ENCODE measurements around the gene LPIN1. TPM values are rescaled to one million over a fixed set of nuclear protein-coding genes. Genes with fewer than 3 reads are reported as not detected.

Gene LPIN1
- total RNA-seq, 1 experiment from 2014 or later = 19.4 TPM

DNA sequence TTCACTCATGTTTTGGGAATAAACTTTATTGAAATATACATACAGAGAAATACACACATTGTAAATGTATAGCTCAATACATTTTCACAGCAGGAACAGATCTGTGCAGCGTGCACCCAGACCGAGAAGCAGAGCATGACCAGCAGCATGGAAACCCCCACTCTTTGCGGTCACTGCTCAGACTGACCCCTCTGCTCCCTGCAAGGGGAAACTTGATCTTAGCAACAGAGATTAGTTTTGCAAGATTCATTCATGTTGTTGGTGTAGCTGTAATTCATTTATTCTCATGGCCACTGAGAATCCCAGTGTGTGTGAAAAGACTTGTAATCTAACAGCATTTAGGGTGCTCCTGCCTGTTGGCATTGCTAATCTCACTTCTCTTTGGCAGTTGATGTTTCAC is 35.2 kb downstream of the LPIN1 start:
- Histone ChIP-seq H3K4me3 (no peak overlapping the region), H3K9me3 (replicated peaks) (no peaks in the 10 kb centered on the region), H3K4me1 (replicated peaks) (peaks cover 5% of the 10 kb centered on the region; the same call in 1 of the 2 replicates), H3K36me3 (peaks cover 62% of the 10 kb centered on the region), H3K27ac (no peak overlapping the region), H3K27me3 (replicated peaks) (no peaks in the 10 kb centered on the region)
- DNase-seq (ENCODE audit: low read depth in 1 of 2, low spot score in 2 of 2) = no peak

DNA sequence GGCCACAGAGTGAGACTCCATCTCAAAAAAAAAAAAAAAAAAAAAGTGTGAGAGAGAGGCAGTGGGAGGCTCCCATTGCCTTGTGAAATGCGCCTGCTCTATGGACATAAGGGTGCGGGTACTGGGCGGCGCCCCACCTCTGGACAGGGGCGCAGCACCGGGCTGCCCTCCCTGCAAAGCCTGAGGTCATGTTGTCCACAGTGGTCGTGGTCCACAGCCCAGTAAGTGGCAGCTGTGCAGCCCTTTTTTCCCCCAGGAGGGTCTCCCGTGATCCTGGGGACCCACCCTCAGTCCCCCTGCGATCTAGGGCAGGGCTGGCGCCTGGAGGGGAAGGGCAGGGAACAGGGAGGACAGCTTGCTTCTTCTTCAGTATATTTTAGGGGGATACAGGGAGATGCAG is 37.8 kb downstream of the LPIN1 start:
- Histone ChIP-seq H3K9me3 (replicated peaks) (no peaks in the 10 kb centered on the region), H3K4me3 (no peak overlapping the region), H3K4me1 (replicated peaks) (peaks cover 5% of the 10 kb centered on the region; the same call in 1 of the 2 replicates), H3K36me3 (peaks cover 76% of the 10 kb centered on the region), H3K27me3 (replicated peaks) (no peaks in the 10 kb centered on the region), H3K27ac (no peak overlapping the region)
- DNase-seq (ENCODE audit: low read depth in 1 of 2, low spot score in 2 of 2) = no peak

DNA sequence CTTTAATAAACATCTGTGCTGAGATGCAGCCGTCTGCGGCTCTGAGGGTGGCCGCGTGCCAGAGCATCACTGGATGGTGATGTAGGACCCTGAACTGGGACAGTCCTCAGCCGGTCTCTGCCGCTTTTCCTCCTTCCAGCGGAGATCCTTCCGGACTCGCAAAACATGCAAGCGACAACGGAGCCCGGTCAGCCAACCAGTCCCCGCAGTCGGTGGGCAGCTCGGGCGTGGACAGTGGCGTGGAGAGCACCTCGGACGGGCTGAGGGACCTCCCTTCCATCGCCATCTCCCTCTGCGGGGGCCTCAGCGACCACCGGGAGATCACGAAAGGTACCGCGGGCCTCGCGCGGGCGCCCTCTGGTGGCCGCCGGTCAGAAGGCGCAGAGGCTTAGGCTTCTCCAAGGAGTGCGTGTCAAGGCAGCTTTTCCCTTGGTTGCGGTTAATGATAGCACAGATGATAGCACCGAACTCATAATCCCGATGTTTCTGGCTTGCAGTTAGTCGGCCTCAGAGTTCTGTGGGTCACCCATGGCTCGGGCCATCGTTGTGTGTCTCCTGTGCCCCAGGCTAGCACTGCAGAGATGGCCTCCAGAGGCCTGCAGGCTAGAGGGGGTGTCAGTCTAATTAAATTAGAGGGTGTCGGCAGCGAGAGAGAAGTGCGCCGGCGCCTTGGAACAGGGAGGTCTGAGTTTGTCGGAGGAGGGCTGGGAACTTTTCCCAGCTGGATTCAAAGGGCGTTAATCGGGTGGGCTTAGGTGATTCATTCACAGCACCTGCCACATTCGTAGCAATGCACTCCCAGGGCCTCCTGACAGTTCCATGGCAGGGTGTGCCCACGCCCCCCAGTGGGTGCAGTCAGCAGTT is 38.5 kb downstream of the LPIN1 start:
- Histone ChIP-seq H3K27me3 (replicated peaks) (no peaks in the 10 kb centered on the region), H3K4me3 (no peak overlapping the region), H3K4me1 (replicated peaks) (peaks cover 5% of the 10 kb centered on the region; the same call in 1 of the 2 replicates), H3K9me3 (replicated peaks) (no peaks in the 10 kb centered on the region), H3K27ac (no peak overlapping the region), H3K36me3 (peaks cover 75% of the 10 kb centered on the region)
- peak in 1 of 2 experiments; percentile 33 for DNase-seq (ENCODE audit: low read depth in 1 of 2, low spot score in 2 of 2)

DNA sequence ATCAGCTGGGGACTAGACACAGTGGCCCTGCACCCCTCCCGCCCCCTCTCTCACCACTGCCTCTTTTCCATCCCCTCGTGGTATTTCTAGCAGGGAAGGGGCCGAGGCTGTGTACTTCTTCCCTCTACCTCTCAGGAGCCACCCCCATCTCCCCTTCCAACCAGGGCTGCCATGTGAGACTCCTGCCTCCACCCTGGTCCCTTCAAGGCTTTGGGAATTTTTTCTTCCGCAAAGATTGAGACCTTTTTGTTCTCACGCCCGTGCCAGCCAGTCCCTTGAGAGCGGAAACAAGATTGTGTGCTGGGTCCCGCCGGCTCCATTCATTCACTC is 39.1 kb downstream of the LPIN1 start:
- Histone ChIP-seq H3K9me3 (replicated peaks) (no peaks in the 10 kb centered on the region), H3K27ac (no peak overlapping the region), H3K4me3 (no peak overlapping the region), H3K4me1 (replicated peaks) (peaks cover 5% of the 10 kb centered on the region; the same call in 1 of the 2 replicates), H3K36me3 (peaks cover 75% of the 10 kb centered on the region), H3K27me3 (replicated peaks) (no peaks in the 10 kb centered on the region)
- DNase-seq (ENCODE audit: low read depth in 1 of 2, low spot score in 2 of 2) = no peak

DNA sequence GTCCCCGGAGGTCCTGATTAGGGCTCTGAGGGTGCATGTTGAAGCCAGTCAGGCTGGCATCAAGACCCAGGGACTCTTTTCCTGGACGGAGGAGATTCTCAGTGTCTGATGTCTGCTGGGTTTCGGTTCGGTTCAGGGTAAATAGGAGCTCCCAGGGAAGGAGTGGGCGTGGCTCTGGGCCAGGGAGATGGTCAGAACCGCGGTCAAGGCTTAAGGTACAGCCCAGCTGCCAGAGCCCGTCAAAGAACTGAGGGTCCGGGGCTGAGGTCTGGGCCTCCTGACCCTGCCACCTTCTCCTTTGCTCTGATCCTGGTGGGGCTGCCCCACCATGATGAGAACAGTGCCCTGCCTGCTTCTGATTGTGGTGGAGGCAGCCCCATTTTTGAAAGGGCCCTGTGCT is 39.8 kb downstream of the LPIN1 start:
- no peak overlapping the region for H3K4me3 ChIP-seq
- no peak for DNase-seq (ENCODE audit: low read depth in 1 of 2, low spot score in 2 of 2)
- H3K36me3 ChIP-seq = peaks cover 78% of the 10 kb centered on the region
- H3K27me3 ChIP-seq (replicated peaks) = no peaks in the 10 kb centered on the region
- no peaks in the 10 kb centered on the region for H3K9me3 ChIP-seq (replicated peaks)
- H3K4me1 ChIP-seq (replicated peaks) = peaks cover 5% of the 10 kb centered on the region; the same call in 1 of the 2 replicates
- H3K27ac ChIP-seq = no peak overlapping the region

DNA sequence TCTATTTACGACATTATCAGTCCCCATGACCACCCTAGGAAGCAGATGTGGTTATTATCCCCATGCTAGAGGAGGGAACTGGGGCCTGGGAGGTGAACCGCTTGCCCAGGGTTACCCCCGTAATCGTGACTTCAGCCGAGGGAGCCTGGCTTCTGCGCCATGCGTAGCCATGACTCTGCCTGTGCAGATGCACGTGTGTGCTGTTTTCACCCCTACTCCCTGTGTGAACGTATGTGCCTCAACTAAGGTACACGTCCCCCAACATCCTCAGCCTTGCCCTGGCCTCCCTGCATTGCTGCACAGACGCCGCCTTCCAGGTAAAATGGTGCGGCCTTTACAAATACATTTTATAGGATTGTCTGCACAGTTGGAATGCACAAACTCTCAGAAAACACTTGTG is 40.2 kb downstream of the LPIN1 start:
- Histone ChIP-seq H3K4me1 (replicated peaks) (peaks cover 5% of the 10 kb centered on the region; the same call in 1 of the 2 replicates), H3K36me3 (peaks cover 75% of the 10 kb centered on the region), H3K9me3 (replicated peaks) (no peaks in the 10 kb centered on the region), H3K27ac (no peak overlapping the region), H3K27me3 (replicated peaks) (no peaks in the 10 kb centered on the region), H3K4me3 (no peak overlapping the region)
- no peak for DNase-seq (ENCODE audit: low read depth in 1 of 2, low spot score in 2 of 2)

DNA sequence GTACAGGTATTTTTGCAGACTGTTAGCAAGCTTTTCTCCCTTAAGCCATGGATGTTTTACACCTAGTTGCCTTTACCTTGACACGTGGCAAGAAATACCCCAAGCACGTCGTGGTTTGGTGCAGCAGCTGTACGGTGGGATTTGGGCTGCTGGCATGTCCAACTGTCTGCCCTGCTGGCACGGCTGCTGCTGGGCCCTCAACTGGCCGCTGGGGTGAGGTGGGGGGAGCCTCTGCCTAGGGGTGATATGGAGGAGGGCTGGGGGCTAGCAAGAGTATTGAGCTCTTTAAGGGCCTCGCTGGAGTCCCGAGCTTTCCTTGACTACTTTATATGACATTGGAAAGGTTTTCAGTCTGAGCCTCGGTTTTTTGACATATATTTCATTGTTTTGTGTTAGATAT is 41.6 kb downstream of the LPIN1 start:
- no peak overlapping the region for H3K27ac ChIP-seq
- H3K27me3 ChIP-seq (replicated peaks) = no peaks in the 10 kb centered on the region
- peaks cover 5% of the 10 kb centered on the region; the same call in 1 of the 2 replicates for H3K4me1 ChIP-seq (replicated peaks)
- peaks cover 77% of the 10 kb centered on the region for H3K36me3 ChIP-seq
- H3K9me3 ChIP-seq (replicated peaks) = no peaks in the 10 kb centered on the region
- H3K4me3 ChIP-seq = no peak overlapping the region
- DNase-seq (ENCODE audit: low read depth in 1 of 2, low spot score in 2 of 2) = peak in 1 of 2 experiments; percentile 16

DNA sequence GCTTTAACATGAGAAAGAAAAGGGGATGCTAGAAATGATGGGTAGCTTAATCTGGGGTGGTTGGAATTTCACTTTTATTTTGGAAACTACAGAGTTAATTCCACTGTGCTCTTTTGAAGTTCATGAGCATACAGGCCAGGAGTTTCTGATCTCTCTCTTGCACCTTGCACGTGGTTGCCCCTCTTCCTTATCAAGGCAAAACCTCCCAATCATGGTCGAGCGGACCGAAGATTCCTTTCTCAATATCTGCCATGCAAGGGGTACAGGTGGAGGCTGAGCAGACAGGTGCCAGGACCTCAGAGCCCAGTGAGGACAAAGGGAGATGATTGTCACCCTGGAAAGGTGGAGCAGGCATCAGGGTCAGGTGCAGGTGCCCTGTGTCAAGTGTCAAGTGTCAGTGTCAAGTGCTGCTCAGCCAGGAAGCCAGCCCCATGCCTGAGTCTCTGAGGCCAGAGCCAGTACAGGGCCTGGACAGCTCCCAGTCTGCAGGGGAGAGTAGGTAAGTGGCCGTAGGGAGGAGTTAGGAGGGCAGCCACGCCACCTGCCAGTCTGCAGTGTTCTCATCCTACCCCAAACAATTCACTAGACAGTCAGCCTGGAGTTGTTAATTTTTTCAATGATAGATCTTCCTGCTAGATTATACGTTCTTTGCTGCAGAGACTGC is 42.2 kb downstream of the LPIN1 start:
- H3K9me3 ChIP-seq (replicated peaks) = no peaks in the 10 kb centered on the region
- no peaks in the 10 kb centered on the region for H3K27me3 ChIP-seq (replicated peaks)
- no peak overlapping the region for H3K4me3 ChIP-seq
- H3K27ac ChIP-seq = no peak overlapping the region
- DNase-seq (ENCODE audit: low read depth in 1 of 2, low spot score in 2 of 2) = peak in 1 of 2 experiments; percentile 32
- H3K4me1 ChIP-seq (replicated peaks) = peaks cover 5% of the 10 kb centered on the region; the same call in 1 of the 2 replicates
- H3K36me3 ChIP-seq = peaks cover 80% of the 10 kb centered on the region

DNA sequence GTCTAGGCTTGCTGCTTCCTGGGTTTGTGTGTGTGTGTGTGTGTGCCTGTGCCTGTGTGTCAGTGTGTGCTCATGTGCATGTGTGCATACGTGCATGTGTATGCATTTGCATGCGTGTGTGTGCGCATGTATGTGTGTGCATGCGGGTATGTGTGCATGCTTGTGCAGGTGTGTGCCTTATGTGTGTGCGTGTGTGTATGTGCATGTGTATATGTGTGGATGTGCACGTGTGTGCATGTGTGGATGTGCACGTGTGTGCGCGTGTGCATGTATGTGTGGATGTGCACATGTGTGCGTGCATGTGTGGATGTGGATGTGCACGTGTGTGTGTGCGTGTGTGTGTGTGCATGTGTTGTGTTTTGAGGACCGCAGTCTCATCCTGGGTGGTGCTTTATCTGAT is 42.8 kb downstream of the LPIN1 start:
- no peak for DNase-seq (ENCODE audit: low read depth in 1 of 2, low spot score in 2 of 2)
- Histone ChIP-seq H3K4me3 (no peak overlapping the region), H3K4me1 (replicated peaks) (peaks cover 5% of the 10 kb centered on the region; the same call in 1 of the 2 replicates), H3K9me3 (replicated peaks) (no peaks in the 10 kb centered on the region), H3K27ac (no peak overlapping the region), H3K27me3 (replicated peaks) (no peaks in the 10 kb centered on the region), H3K36me3 (peaks cover 84% of the 10 kb centered on the region)

DNA sequence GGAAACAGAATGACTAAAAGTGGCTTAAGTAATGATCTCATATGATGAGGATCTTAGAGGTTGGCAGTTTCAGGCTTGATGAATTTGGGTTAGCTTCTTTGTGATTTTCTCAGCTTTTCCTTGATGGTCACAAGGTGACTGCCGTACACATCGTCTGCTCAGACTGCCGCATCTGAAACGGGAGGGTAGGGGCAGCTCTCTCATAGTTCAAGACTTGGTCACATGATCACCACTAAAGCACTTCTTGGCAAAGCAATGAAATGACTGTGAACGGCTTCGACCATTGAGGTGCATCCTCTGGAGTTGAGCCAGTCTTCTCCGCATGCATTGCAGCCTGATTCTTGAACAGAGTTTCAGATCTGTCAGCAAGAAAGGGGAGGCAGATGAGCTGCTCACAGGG is 43.8 kb downstream of the LPIN1 start:
- no peak overlapping the region for H3K27ac ChIP-seq
- H3K36me3 ChIP-seq = peaks cover 84% of the 10 kb centered on the region
- H3K9me3 ChIP-seq (replicated peaks) = no peaks in the 10 kb centered on the region
- DNase-seq (ENCODE audit: low read depth in 1 of 2, low spot score in 2 of 2) = no peak
- H3K27me3 ChIP-seq (replicated peaks) = no peaks in the 10 kb centered on the region
- no peak overlapping the region for H3K4me3 ChIP-seq
- no peaks in the 10 kb centered on the region for H3K4me1 ChIP-seq (replicated peaks)

DNA sequence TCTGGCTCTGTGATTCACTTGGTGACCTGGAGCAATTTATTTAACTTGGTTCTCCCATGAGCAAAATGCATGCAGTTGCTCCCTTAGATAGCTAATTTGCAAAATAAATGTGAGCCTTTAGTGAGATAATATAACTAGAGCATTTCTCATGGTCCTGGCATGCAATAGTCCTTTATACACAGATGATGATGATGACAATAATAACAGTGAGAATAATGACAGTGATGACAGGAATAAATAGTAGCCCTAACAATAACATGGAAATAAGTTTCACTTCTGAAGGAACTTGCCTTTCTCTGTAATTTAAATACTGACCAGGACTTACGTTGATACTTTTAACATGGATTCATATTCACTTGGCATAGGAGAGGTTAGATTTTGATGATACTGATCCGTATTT is 49.2 kb downstream of the LPIN1 start:
- Histone ChIP-seq H3K4me3 (no peak overlapping the region), H3K36me3 (peaks cover 77% of the 10 kb centered on the region), H3K4me1 (replicated peaks) (no peaks in the 10 kb centered on the region), H3K9me3 (replicated peaks) (no peaks in the 10 kb centered on the region), H3K27me3 (replicated peaks) (no peaks in the 10 kb centered on the region), H3K27ac (no peak overlapping the region)
- no peak for DNase-seq (ENCODE audit: low read depth in 1 of 2, low spot score in 2 of 2)

DNA sequence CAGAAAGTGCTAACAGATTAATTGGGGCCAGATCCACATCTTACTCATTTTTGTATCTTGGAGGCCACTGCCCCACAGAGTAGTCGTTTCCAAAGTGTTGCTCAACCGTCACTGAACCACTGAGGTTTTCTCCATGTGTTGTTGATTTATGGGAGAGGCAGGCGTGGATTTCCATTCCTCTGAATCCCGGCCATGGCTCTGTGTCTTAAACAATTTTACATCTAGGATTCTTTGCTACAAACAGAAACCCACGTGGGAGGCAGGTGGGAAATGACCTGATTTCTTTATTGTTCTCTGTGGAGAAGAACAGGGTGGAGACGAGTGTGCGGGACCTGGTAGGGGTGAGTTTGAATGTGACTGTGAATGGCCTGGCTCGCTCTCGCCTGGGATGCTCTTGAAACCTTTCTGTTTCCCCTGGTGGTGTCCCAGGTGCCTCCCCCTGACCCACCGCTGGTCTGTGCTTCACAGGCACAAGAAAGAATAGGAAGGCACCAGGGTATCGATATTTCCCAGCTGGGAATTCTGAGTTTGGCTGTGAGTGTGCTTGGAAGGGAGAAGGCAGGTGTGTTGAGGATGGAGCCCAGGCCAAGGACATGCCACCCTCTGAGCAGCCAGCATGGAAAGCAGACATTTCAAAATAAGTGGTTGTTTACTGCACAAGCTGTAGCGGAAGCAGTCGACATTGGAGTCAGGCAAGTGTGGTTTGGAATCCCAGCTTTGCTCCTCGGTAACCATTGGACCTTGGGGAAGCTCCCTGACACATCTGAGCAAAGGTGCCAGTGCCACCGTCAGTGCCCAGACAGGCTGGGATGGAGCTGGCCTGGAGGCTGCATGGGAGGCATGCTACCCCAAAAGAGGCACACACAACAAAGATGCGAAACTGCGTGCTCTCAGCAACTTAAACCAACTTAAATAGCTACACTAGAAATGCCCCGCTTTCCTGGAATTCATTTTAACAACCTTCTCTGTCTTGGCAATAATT is 50.0 kb downstream of the LPIN1 start:
- Histone ChIP-seq H3K36me3 (peaks cover 77% of the 10 kb centered on the region), H3K4me3 (no peak overlapping the region), H3K9me3 (replicated peaks) (no peaks in the 10 kb centered on the region), H3K27me3 (replicated peaks) (no peaks in the 10 kb centered on the region), H3K4me1 (replicated peaks) (no peaks in the 10 kb centered on the region), H3K27ac (no peak overlapping the region)
- no peak for DNase-seq (ENCODE audit: low read depth in 1 of 2, low spot score in 2 of 2)

DNA sequence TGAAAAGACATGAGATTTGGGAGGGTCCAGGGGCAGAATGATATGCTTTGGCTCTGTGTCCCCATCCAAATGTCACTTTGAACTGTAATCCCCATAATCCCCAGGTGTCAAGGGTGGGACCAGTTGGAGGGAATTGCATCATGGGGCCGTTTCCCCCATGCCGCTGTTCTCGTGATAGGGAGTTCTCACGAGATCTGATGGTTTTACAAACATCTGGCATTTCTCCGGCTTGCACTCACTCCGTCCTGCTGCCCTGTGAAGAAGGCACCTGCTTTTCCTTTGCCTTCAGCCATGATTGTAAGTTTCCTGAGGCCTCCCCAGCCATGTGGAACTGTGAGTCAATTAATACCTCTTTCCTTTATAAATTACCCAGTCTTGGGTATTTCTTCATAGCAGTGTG is 51.4 kb downstream of the LPIN1 start:
- Histone ChIP-seq H3K9me3 (replicated peaks) (no peaks in the 10 kb centered on the region), H3K4me1 (replicated peaks) (no peaks in the 10 kb centered on the region), H3K27ac (no peak overlapping the region), H3K27me3 (replicated peaks) (no peaks in the 10 kb centered on the region), H3K4me3 (no peak overlapping the region), H3K36me3 (peaks cover 67% of the 10 kb centered on the region)
- no peak for DNase-seq (ENCODE audit: low read depth in 1 of 2, low spot score in 2 of 2)
